Immature natural killer cell (primary cell): ENCODE results near the gene KIRREL3. TPM values are rescaled to one million over a fixed set of nuclear protein-coding genes. Genes with fewer than 3 reads are reported as not detected.

Source experiments
- DNase-seq, 3 donors: peaks; one replicate each; pipeline ENCODE4 v3.0.0; 2022; ENCODE audit warnings: mixed read lengths in 1 of 3
- H3K27ac Mint-ChIP-seq, 6 donors: one replicate each; pipeline ENCODE4 v1.8.0; 2020; ENCODE audit warnings: mixed read lengths in 6 of 6, mild to moderate bottlenecking in 5 of 6, inconsistent platforms in 4 of 6, moderate library complexity in 3 of 6
- H3K27me3 Mint-ChIP-seq, 3 donors: one replicate each; pipeline ENCODE4 v1.8.0; 2020 to 2021; ENCODE audit warnings: low read depth in 3 of 3, mild to moderate bottlenecking in 3 of 3, mixed read lengths in 3 of 3, moderate library complexity in 3 of 3, inconsistent platforms in 1 of 3
- H3K36me3 Mint-ChIP-seq, 3 donors: one replicate each; pipeline ENCODE4 v1.8.0; 2020; ENCODE audit warnings: mixed read lengths in 3 of 3, inconsistent platforms in 2 of 3, mild to moderate bottlenecking in 2 of 3
- H3K4me1 Mint-ChIP-seq, 2 donors: one replicate each; pipeline ENCODE4 v1.8.0; 2020; ENCODE audit warnings: inconsistent platforms in 2 of 2, mild to moderate bottlenecking in 2 of 2, mixed read lengths in 2 of 2, moderate library complexity in 1 of 2
- H3K4me3 Mint-ChIP-seq, 5 donors: one replicate each; pipeline ENCODE4 v1.8.0; 2020; ENCODE audit warnings: mild to moderate bottlenecking in 5 of 5, mixed read lengths in 5 of 5, inconsistent platforms in 3 of 5, moderate library complexity in 3 of 5
- H3K9me3 Mint-ChIP-seq, 6 donors: one replicate each; pipeline ENCODE4 v1.8.0; 2020; ENCODE audit warnings: mild to moderate bottlenecking in 6 of 6, mixed read lengths in 6 of 6, inconsistent platforms in 4 of 6, moderate library complexity in 3 of 6
- polyA plus RNA-seq, 3 donors: library from polyadenylated mRNA; unstranded; fragments of 300-500 nt; fragmentation: Illumina TruSeq; gene quantifications; one replicate each; pipeline ENCODE4 v1.2.3, GENCODE V29; 2021

Gene KIRREL3
- polyA plus RNA-seq, 3 donors from 2014 or later, result 0.66 TPM; not detected in 2

- Mint-ChIP-seq H3K36me3 (no peaks in the 10 kb centered on the region), H3K4me1 (peaks cover 6 to 9% of the 10 kb centered on the region in 2 donors), H3K27me3 (peaks cover 0 to 2% (median 0%) of the 10 kb centered on the region in 3 donors), H3K9me3 (no peaks in the 10 kb centered on the region), H3K4me3 (no peak overlapping the region), H3K27ac (no peak overlapping the region)
- DNase-seq, result no peak
Measured at GRCh38 chr11:126437731-126438130, 562.8 kb downstream of the KIRREL3 start.

GRCh38 chr11:126436209-126436755 lies 564.3 kb downstream of the KIRREL3 start:
- peaks cover 6 to 9% of the 10 kb centered on the region in 2 donors for H3K4me1 Mint-ChIP-seq
- no peak overlapping the region for H3K4me3 Mint-ChIP-seq
- peaks cover 0 to 3% (median 2%) of the 10 kb centered on the region in 3 donors for H3K27me3 Mint-ChIP-seq
- no peaks in the 10 kb centered on the region for H3K9me3 Mint-ChIP-seq
- peak overlapping the region in 1 of 6 donors; percentile 28 for H3K27ac Mint-ChIP-seq
- H3K36me3 Mint-ChIP-seq, result no peaks in the 10 kb centered on the region
- no peak for DNase-seq

GRCh38 chr11:126434950-126435335 lies 565.6 kb downstream of the KIRREL3 start:
- DNase-seq, result no peak
- peaks cover 0 to 4% (median 2%) of the 10 kb centered on the region in 3 donors for H3K27me3 Mint-ChIP-seq
- H3K4me3 Mint-ChIP-seq, result no peak overlapping the region
- no peaks in the 10 kb centered on the region for H3K4me1 Mint-ChIP-seq
- H3K36me3 Mint-ChIP-seq, result no peaks in the 10 kb centered on the region
- H3K9me3 Mint-ChIP-seq, result no peaks in the 10 kb centered on the region
- H3K27ac Mint-ChIP-seq, result peak overlapping the region in 1 of 6 donors; percentile 20

- Mint-ChIP-seq H3K4me3 (no peak overlapping the region), H3K4me1 (no peaks in the 10 kb centered on the region), H3K27me3 (peaks cover 0 to 4% (median 2%) of the 10 kb centered on the region in 3 donors), H3K27ac (peak overlapping the region in 1 of 6 donors; percentile 20), H3K9me3 (no peaks in the 10 kb centered on the region), H3K36me3 (no peaks in the 10 kb centered on the region)
- DNase-seq, result no peak
Measured at GRCh38 chr11:126433989-126434949, 566.3 kb downstream of the KIRREL3 start.

- H3K4me1 Mint-ChIP-seq, result no peaks in the 10 kb centered on the region
- no peak for DNase-seq
- peaks cover 0 to 4% (median 2%) of the 10 kb centered on the region in 3 donors for H3K27me3 Mint-ChIP-seq
- H3K27ac Mint-ChIP-seq, result peak overlapping the region in 1 of 6 donors; percentile 2
- no peak overlapping the region for H3K4me3 Mint-ChIP-seq
- H3K9me3 Mint-ChIP-seq, result no peaks in the 10 kb centered on the region
- H3K36me3 Mint-ChIP-seq, result no peaks in the 10 kb centered on the region
Measured at GRCh38 chr11:126433244-126433846, 567.2 kb downstream of the KIRREL3 start.

- DNase-seq, result no peak
- Mint-ChIP-seq H3K9me3 (no peaks in the 10 kb centered on the region), H3K4me1 (peaks cover under 1 to 3% of the 10 kb centered on the region in 2 donors), H3K27me3 (peaks cover 0 to 6% (median 3%) of the 10 kb centered on the region in 3 donors), H3K27ac (no peak overlapping the region), H3K4me3 (no peak overlapping the region), H3K36me3 (no peaks in the 10 kb centered on the region)
Measured at GRCh38 chr11:126432525-126432924, 568.0 kb downstream of the KIRREL3 start.

- no peak for DNase-seq
- Mint-ChIP-seq H3K9me3 (no peaks in the 10 kb centered on the region), H3K4me3 (no peak overlapping the region), H3K27ac (no peak overlapping the region), H3K36me3 (peaks cover 0 to 3% (median 0%) of the 10 kb centered on the region in 3 donors), H3K27me3 (peaks cover 0 to 8% (median 3%) of the 10 kb centered on the region in 3 donors), H3K4me1 (peaks cover 6 to 8% of the 10 kb centered on the region in 2 donors)
Measured at GRCh38 chr11:126432065-126432461, 568.5 kb downstream of the KIRREL3 start.

GRCh38 chr11:126431401-126432064 lies 569.0 kb downstream of the KIRREL3 start:
- Mint-ChIP-seq H3K27me3 (peaks cover 0 to 8% (median 3%) of the 10 kb centered on the region in 3 donors), H3K36me3 (peaks cover 0 to 3% (median 0%) of the 10 kb centered on the region in 3 donors), H3K4me1 (peaks cover 11 to 13% of the 10 kb centered on the region in 2 donors), H3K4me3 (no peak overlapping the region), H3K9me3 (no peaks in the 10 kb centered on the region), H3K27ac (no peak overlapping the region)
- DNase-seq, result no peak

GRCh38 chr11:126430581-126431335 lies 569.8 kb downstream of the KIRREL3 start:
- H3K9me3 Mint-ChIP-seq, result no peaks in the 10 kb centered on the region
- no peak overlapping the region for H3K27ac Mint-ChIP-seq
- peaks cover 0 to 8% (median 3%) of the 10 kb centered on the region in 3 donors for H3K27me3 Mint-ChIP-seq
- no peak for DNase-seq
- peaks cover 0 to 3% (median 0%) of the 10 kb centered on the region in 3 donors for H3K36me3 Mint-ChIP-seq
- H3K4me1 Mint-ChIP-seq, result peaks cover 17 to 19% of the 10 kb centered on the region in 2 donors
- H3K4me3 Mint-ChIP-seq, result no peak overlapping the region

GRCh38 chr11:126426820-126427749 lies 573.5 kb downstream of the KIRREL3 start:
- Mint-ChIP-seq H3K27me3 (peaks cover 0 to 7% (median 2%) of the 10 kb centered on the region in 3 donors), H3K4me3 (peak overlapping the region in 4 of 5 donors; percentile 35 to 80 (median 48)), H3K27ac (peak overlapping the region; percentile 68 to 93 (median 92)), H3K9me3 (no peaks in the 10 kb centered on the region), H3K4me1 (peaks cover 17 to 20% of the 10 kb centered on the region in 2 donors), H3K36me3 (peaks cover 0 to 3% (median 0%) of the 10 kb centered on the region in 3 donors)
- DNase-seq, result peak; percentile 12 to 28 (median 21)

- Mint-ChIP-seq H3K4me3 (no peak overlapping the region), H3K4me1 (peaks cover 17 to 20% of the 10 kb centered on the region in 2 donors), H3K27ac (peak overlapping the region in 4 of 6 donors; percentile 56 to 92 (median 80)), H3K27me3 (peaks cover 0 to 5% (median 2%) of the 10 kb centered on the region in 3 donors), H3K36me3 (peaks cover 0 to 3% (median 0%) of the 10 kb centered on the region in 3 donors), H3K9me3 (no peaks in the 10 kb centered on the region)
- DNase-seq, result no peak
Measured at GRCh38 chr11:126426106-126426505, 574.5 kb downstream of the KIRREL3 start.
